ENCODE results near the gene SUDS3. TPM values are rescaled to one million over a fixed set of nuclear protein-coding genes. Genes with fewer than 3 reads are reported as not detected.
A peak's percentile ranks its signal among the peaks of the same experiment; 100 is the strongest.

SUDS3 gene
- total RNA-seq (10 to 100 TPM; 54.2 to 80.3 (median 69.0) TPM), polyA plus RNA-seq (10 to 100 TPM; 15.6 to 22.9 (median 21.0) TPM)

- Histone ChIP-seq H3K4me3 (peak within 1 kb of the TSS; percentile 78 to 98 (median 96)), H3K4me1 (peaks cover 0 to 46% (median 36%) of the 10 kb centered on the region in 4 donors), H3K36me3 (peaks cover 2 to 26% (median 15%) of the 10 kb centered on the region in 4 donors), H3K9me3 (no peaks in the 10 kb centered on the region), H3K27ac (peak within 1 kb of the TSS; percentile 89 to 95 (median 92)), H3K27me3 (no peaks in the 10 kb centered on the region)
- peak; percentile 94 for DNase-seq
- 1% methylated on average over 102 of the region's 102 CpGs for WGBS, 2 donors
- TF ChIP-seq EP300 (IDR thresholded peaks at IDR 0.05) (peak in 2 of 4 donors; percentile 35 to 59), POLR2A (IDR thresholded peaks at IDR 0.05) (no peak), POLR2AphosphoS5 (IDR thresholded peaks at IDR 0.05) (peak in 3 of 4 donors; percentile 65 to 78 (median 69)), CTCF (IDR thresholded peaks at IDR 0.05) (peak; percentile 98 to 99 (median 98))
- intact Hi-C loops (cut with DNase I): loop anchor here (1.0 to 10.0 kb wide), 7 partner anchors 194 to 1291 kb away; partner anchors contain the start of genes HSPB8, PEBP1, PRKAB1 and RFC5
Observed at GRCh38 chr12:118376089-118377020, at the start of gene SUDS3. SUDS3 (plus strand) TSS chr12:118376555; CDS start chr12:118376692, 137 bp downstream.

- peaks cover 0 to 9% (median 3%) of the 10 kb centered on the region in 4 donors for H3K4me1 ChIP-seq
- intact Hi-C loops (cut with DNase I): no loop called here
- H3K27me3 ChIP-seq: no peaks in the 10 kb centered on the region
- H3K9me3 ChIP-seq: no peaks in the 10 kb centered on the region
- H3K27ac ChIP-seq: no peak overlapping the region
- H3K4me3 ChIP-seq: no peak overlapping the region
- DNase-seq: no peak
- TF ChIP-seq POLR2A (IDR thresholded peaks at IDR 0.05): no peak
- TF ChIP-seq EP300 (IDR thresholded peaks at IDR 0.05): no peak
- TF ChIP-seq CTCF (IDR thresholded peaks at IDR 0.05): no peak
- no peak for TF ChIP-seq POLR2AphosphoS5 (IDR thresholded peaks at IDR 0.05)
- H3K36me3 ChIP-seq: no peaks in the 10 kb centered on the region
Observed at GRCh38 chr12:118326991-118327390, 49.4 kb upstream of the SUDS3 start.

GRCh38 chr12:118327391-118327790, 49.0 kb upstream of the SUDS3 start:
- no peak overlapping the region for H3K27ac ChIP-seq
- no peak overlapping the region for H3K4me3 ChIP-seq
- intact Hi-C loops (cut with DNase I): no loop called here
- no peaks in the 10 kb centered on the region for H3K9me3 ChIP-seq
- no peaks in the 10 kb centered on the region for H3K36me3 ChIP-seq
- peaks cover 0 to 9% (median 3%) of the 10 kb centered on the region in 4 donors for H3K4me1 ChIP-seq
- no peaks in the 10 kb centered on the region for H3K27me3 ChIP-seq
- TF ChIP-seq POLR2A (IDR thresholded peaks at IDR 0.05) (no peak), POLR2AphosphoS5 (IDR thresholded peaks at IDR 0.05) (no peak), CTCF (IDR thresholded peaks at IDR 0.05) (no peak), EP300 (IDR thresholded peaks at IDR 0.05) (no peak)
- no peak for DNase-seq

GRCh38 chr12:118328486-118329330, 47.6 kb upstream of the SUDS3 start:
- 80 to 93% methylated on average over 3 of the region's 3 CpGs for WGBS, 2 donors
- H3K27me3 ChIP-seq: no peaks in the 10 kb centered on the region
- no peaks in the 10 kb centered on the region for H3K9me3 ChIP-seq
- no peak for DNase-seq
- no peaks in the 10 kb centered on the region for H3K36me3 ChIP-seq
- no peak overlapping the region for H3K4me3 ChIP-seq
- no peak overlapping the region for H3K27ac ChIP-seq
- TF ChIP-seq POLR2AphosphoS5 (IDR thresholded peaks at IDR 0.05): no peak
- H3K4me1 ChIP-seq: peaks cover 0 to 9% (median 3%) of the 10 kb centered on the region in 4 donors
- intact Hi-C loops (cut with DNase I): no loop called here

All from sigmoid colon (tissue), 7 donors.